Skin of body (tissue), 2 donors: Measurements from ENCODE around the gene FAM167B. TPM values are rescaled to one million over a fixed set of nuclear protein-coding genes. Genes with fewer than 3 reads are reported as not detected.

Source experiments
- DNase-seq: peaks from one replicate; lab custom pipeline; 2025; lab: John Stamatoyannopoulos, UW
- total RNA-seq: library from RNA; depleted of rRNA; stranded (reverse); fragments of >200 nt; gene quantifications from one replicate; pipeline ENCODE4 v1.2.3, GENCODE V29; 2014

Gene FAM167B
- total RNA-seq = 1.3 TPM

GRCh38 chr1:32246888-32247273 is at the start of gene FAM167B:
Gene FAM167B, plus strand, starts transcription at chr1:32247222. Its CDS starts 200 bp downstream, at chr1:32247422.
- peak; percentile 24 for DNase-seq

GRCh38 chr1:32197837-32198236 is 49.2 kb upstream of the FAM167B start:
- no peak for DNase-seq

- DNase-seq = no peak
Measured at GRCh38 chr1:32198237-32199042, 48.6 kb upstream of the FAM167B start.

GRCh38 chr1:32199043-32199716 is 47.8 kb upstream of the FAM167B start:
- DNase-seq = no peak

- no peak for DNase-seq
Measured at GRCh38 chr1:32199717-32200072, 47.3 kb upstream of the FAM167B start.

GRCh38 chr1:32200226-32201010 is 46.6 kb upstream of the FAM167B start, which contains the start of gene CCDC28B:
Gene CCDC28B, plus strand, starts transcription at chr1:32200595. Its CDS starts 1,341 bp downstream, at chr1:32201936.
- peak; percentile 74 for DNase-seq

GRCh38 chr1:32201011-32201855 is 45.8 kb upstream of the FAM167B start:
- DNase-seq = peak; percentile 46

- no peak for DNase-seq
Measured at GRCh38 chr1:32204943-32205361, 42.1 kb upstream of the FAM167B start.

- DNase-seq = peak; percentile 81
Measured at GRCh38 chr1:32205401-32206370, 41.3 kb upstream of the FAM167B start, which contains the start of gene IQCC. Gene IQCC, plus strand, starts transcription at chr1:32205671. Its CDS starts 11 bp downstream, at chr1:32205682.

- DNase-seq = no peak
Measured at GRCh38 chr1:32208469-32208868, 38.6 kb upstream of the FAM167B start.

- no peak for DNase-seq
Measured at GRCh38 chr1:32208891-32209328, 38.1 kb upstream of the FAM167B start, which contains the start of gene DCDC2B. Gene DCDC2B, plus strand, starts transcription at chr1:32209089. Its CDS starts 5 bp downstream, at chr1:32209094.

GRCh38 chr1:32215629-32216480 is 31.2 kb upstream of the FAM167B start:
- DNase-seq = no peak

- DNase-seq = no peak
Measured at GRCh38 chr1:32216566-32216965, 30.5 kb upstream of the FAM167B start.

- DNase-seq = peak; percentile 80
Measured at GRCh38 chr1:32219022-32219421, 28.0 kb upstream of the FAM167B start.

GRCh38 chr1:32220746-32221580 is 26.1 kb upstream of the FAM167B start:
- no peak for DNase-seq

- DNase-seq = no peak
Measured at GRCh38 chr1:32221581-32221979, 25.4 kb upstream of the FAM167B start.

- peak; percentile 95 for DNase-seq
Measured at GRCh38 chr1:32221980-32222755, 24.9 kb upstream of the FAM167B start, which contains the start of the genes EIF3I and TMEM234. Gene EIF3I, plus strand, starts transcription at chr1:32222407. Its CDS starts 35 bp downstream, at chr1:32222442. Gene TMEM234, minus strand, starts transcription at chr1:32222353. Its CDS starts 31 bp downstream, at chr1:32222322.
